OCI-LY3 (cell line): ENCODE results near the gene CA10.

Experiments used
- H2AFZ ChIP-seq: fragments of 200-600, 300-600 bp; shearing (Covaris generic); 2 replicates; pipeline ENCODE4 v1.6.0; 2014; ENCODE audit warnings: antibody characterized with exemption, low read depth, low read length
- H3K27ac ChIP-seq: fragments of 200-600, 300-600 bp; sonication (generic); 2 replicates; pipeline ENCODE4 v1.5.1; 2014; ENCODE audit warnings: mild to moderate bottlenecking, low read length, moderate library complexity, mixed read lengths
- H3K27me3 ChIP-seq: fragments of 200-600, 300-600 bp; sonication (generic); 2 replicates; pipeline ENCODE4 v1.6.1; 2014; ENCODE audit warnings: low read depth, low read length, mixed read lengths
- H3K36me3 ChIP-seq: fragments of 200-600, 300-600 bp; sonication (generic); replicated peaks from 2 replicates; pipeline ENCODE3; 2014; ENCODE audit warnings: low read depth, low read length, mixed read lengths
- H3K4me1 ChIP-seq: fragments of 300-600, 200-600 bp; sonication (generic); 2 replicates; pipeline ENCODE4 v1.6.1; 2014; ENCODE audit warnings: low read length, mixed read lengths
- H3K4me2 ChIP-seq: fragments of 200-600, 300-600 bp; sonication (generic); 2 replicates; pipeline ENCODE4 v1.6.1; 2014; ENCODE audit warnings: low read length, mixed read lengths
- H3K4me3 ChIP-seq: fragments of 300-600, 200-600 bp; sonication (generic); 2 replicates; pipeline ENCODE4 v1.5.1; 2014; ENCODE audit warnings: antibody characterized with exemption, mild to moderate bottlenecking, low read length, moderate library complexity
- H3K79me2 ChIP-seq: fragments of 300-600, 200-600 bp; shearing (Covaris generic); 2 replicates; pipeline ENCODE4 v1.6.1; 2014; ENCODE audit warnings: mild to moderate bottlenecking, low read length, mixed read lengths
- H3K9ac ChIP-seq: fragments of 300-600, 200-600 bp; shearing (Covaris generic); 2 replicates; pipeline ENCODE4 v1.6.0; 2014; ENCODE audit warnings: mild to moderate bottlenecking, low read length, moderate library complexity
- H3K9me3 ChIP-seq: fragments of 200-600, 300-600 bp; shearing (Covaris generic); 2 replicates; pipeline ENCODE4 v1.6.1; 2014; ENCODE audit warnings: low read length, mixed read lengths; ENCODE audit not compliant: insufficient read depth
- H4K20me1 ChIP-seq: fragments of 200-600, 300-600 bp; sonication (generic); 2 replicates; pipeline ENCODE4 v1.6.1; 2016; ENCODE audit warnings: low read length, mixed read lengths; ENCODE audit not compliant: insufficient read depth
- EZH2phosphoT487 ChIP-seq: fragments of 200-600 bp; shearing (Covaris generic); IDR thresholded peaks from 2 replicates; pipeline ENCODE4 v1.6.1; 2018; ENCODE audit warnings: antibody characterized with exemption, mixed run types, low read depth
- TF ChIP-seq, protein P1 (sequence below): fragments of 200-600, 300-600 bp; sonication (generic); IDR thresholded peaks from 2 replicates; pipeline ENCODE4 v1.5.1; 2014; ENCODE audit warnings: antibody characterized with exemption, low read length, low read depth

The CA10 gene

DNA sequence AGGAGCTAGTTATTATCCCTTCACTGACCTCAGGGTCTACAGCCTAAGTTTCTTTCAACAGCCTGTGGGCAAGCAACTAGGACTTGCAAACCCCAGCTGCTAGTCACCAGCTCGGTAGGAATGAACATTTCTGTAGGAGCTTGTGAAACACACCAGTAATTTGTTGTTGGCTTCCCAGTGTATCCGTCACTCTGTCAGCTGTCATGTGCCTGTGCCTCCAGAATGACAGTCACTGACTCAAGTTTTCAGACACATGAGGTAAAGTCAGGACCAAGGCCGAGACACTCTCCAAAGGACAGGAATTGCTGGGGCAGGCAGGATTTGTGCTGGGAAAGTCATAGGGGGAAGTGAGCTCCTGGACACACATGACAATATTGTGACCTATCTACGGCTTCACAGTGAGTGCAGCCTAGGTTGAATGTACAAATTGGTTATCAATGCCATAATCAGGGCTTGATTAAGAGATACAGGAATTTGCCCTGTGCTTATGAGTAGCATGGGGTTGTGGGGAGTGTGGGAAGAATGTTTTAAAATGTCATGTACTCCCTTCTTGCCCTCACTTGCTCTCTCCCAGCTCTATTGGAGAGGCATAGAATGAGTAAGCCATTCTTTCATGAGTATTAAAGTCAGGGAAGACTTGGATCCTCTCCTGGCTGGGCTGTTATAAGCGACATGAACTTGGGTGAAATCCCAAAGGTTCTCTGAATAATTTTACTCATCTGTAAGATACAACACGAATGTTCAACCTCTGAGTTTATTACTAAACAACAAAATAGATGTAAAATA lies 506.8 kb downstream of the CA10 start:
- H3K27me3 ChIP-seq, result peaks cover 8% of the 10 kb centered on the region
- no peaks in the 10 kb centered on the region for H3K36me3 ChIP-seq
- no peak overlapping the region for H3K9ac ChIP-seq
- H3K4me1 ChIP-seq, result no peaks in the 10 kb centered on the region
- H3K9me3 ChIP-seq, result no peaks in the 10 kb centered on the region
- H3K27ac ChIP-seq, result no peak overlapping the region
- TF ChIP-seq, protein P1, sequence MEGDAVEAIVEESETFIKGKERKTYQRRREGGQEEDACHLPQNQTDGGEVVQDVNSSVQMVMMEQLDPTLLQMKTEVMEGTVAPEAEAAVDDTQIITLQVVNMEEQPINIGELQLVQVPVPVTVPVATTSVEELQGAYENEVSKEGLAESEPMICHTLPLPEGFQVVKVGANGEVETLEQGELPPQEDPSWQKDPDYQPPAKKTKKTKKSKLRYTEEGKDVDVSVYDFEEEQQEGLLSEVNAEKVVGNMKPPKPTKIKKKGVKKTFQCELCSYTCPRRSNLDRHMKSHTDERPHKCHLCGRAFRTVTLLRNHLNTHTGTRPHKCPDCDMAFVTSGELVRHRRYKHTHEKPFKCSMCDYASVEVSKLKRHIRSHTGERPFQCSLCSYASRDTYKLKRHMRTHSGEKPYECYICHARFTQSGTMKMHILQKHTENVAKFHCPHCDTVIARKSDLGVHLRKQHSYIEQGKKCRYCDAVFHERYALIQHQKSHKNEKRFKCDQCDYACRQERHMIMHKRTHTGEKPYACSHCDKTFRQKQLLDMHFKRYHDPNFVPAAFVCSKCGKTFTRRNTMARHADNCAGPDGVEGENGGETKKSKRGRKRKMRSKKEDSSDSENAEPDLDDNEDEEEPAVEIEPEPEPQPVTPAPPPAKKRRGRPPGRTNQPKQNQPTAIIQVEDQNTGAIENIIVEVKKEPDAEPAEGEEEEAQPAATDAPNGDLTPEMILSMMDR, result no peak
- no peak for TF ChIP-seq EZH2phosphoT487
- H4K20me1 ChIP-seq, result no peaks in the 10 kb centered on the region
- H3K4me2 ChIP-seq, result no peak overlapping the region
- H2AFZ ChIP-seq, result no peak overlapping the region
- H3K4me3 ChIP-seq, result no peak overlapping the region
- H3K79me2 ChIP-seq, result no peaks in the 10 kb centered on the region

DNA sequence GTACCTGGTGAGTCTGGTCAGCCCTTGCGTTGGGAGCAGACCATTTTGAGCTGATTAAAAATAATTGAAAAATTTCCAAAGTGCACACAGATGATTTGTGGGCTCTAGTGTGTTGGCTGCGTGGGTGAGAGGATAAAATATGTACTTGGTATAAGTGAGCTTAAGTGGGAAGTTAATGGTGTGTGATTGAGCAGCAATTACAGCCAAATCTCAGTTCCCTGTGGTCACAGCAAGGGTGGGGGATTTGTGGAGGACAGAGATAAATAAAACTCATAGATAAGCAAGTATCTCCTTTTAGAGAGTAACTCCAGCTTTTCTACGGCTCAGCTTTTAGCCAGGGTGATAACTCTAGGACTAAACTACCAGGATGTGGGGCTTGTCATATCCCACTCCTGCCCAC lies 507.7 kb downstream of the CA10 start:
- no peak overlapping the region for H3K9ac ChIP-seq
- no peak for TF ChIP-seq EZH2phosphoT487
- TF ChIP-seq, protein P1, result no peak
- no peaks in the 10 kb centered on the region for H3K79me2 ChIP-seq
- no peak overlapping the region for H3K27ac ChIP-seq
- H3K4me3 ChIP-seq, result no peak overlapping the region
- H2AFZ ChIP-seq, result no peak overlapping the region
- no peaks in the 10 kb centered on the region for H3K36me3 ChIP-seq
- H3K4me2 ChIP-seq, result no peak overlapping the region
- no peaks in the 10 kb centered on the region for H4K20me1 ChIP-seq
- peaks cover 8% of the 10 kb centered on the region for H3K27me3 ChIP-seq
- H3K4me1 ChIP-seq, result no peaks in the 10 kb centered on the region
- no peaks in the 10 kb centered on the region for H3K9me3 ChIP-seq

DNA sequence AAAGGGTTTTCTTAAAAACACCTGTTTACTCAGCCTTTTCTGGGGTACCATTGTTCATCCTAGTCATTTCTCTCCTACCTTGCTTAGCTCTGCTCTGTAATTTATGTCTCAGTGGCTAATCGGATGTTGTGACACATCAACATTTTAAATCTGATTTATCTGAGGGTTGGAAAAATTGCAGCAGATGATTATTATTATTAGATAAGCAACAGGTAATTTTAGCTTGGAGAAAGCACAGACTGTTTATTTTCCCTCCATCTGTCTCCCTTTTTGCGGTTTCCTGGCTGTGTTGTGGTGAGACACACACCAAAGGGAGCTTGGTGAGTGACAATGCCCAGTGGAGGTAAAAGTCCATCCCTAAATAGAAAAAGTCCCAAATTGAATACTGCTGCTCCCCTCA lies 508.3 kb downstream of the CA10 start:
- H2AFZ ChIP-seq, result no peak overlapping the region
- no peak overlapping the region for H3K4me3 ChIP-seq
- H3K4me1 ChIP-seq, result no peaks in the 10 kb centered on the region
- TF ChIP-seq EZH2phosphoT487, result no peak
- TF ChIP-seq, protein P1, result no peak
- H3K4me2 ChIP-seq, result no peak overlapping the region
- H3K9ac ChIP-seq, result no peak overlapping the region
- no peaks in the 10 kb centered on the region for H3K36me3 ChIP-seq
- no peaks in the 10 kb centered on the region for H4K20me1 ChIP-seq
- H3K27me3 ChIP-seq, result peaks cover 8% of the 10 kb centered on the region
- H3K9me3 ChIP-seq, result no peaks in the 10 kb centered on the region
- H3K27ac ChIP-seq, result no peak overlapping the region
- H3K79me2 ChIP-seq, result no peaks in the 10 kb centered on the region

DNA sequence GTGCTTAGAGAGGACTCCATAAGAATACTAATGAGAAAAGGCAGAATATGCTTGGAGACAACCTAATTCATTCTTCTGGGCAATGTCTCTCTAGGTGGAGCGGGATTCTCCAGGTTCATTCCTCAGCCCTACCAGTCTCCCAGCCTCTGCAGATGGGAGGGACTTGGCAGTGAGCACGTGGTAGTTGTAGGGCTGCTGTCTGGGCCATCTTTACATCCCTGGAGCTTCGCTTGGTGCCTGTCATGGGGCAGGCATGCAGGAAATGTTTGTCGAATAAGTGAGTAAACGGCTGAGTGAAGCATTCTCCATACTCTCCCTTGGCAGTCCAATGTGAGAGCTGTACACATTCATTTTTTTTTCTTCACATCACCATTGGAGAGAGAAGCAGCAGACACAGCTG lies 510.7 kb downstream of the CA10 start:
- Histone ChIP-seq H3K4me3 (no peak overlapping the region), H3K27me3 (peaks cover 25% of the 10 kb centered on the region), H3K9me3 (no peaks in the 10 kb centered on the region), H3K27ac (no peak overlapping the region), H3K79me2 (no peaks in the 10 kb centered on the region), H3K4me1 (no peaks in the 10 kb centered on the region), H3K9ac (no peak overlapping the region), H2AFZ (no peak overlapping the region), H3K36me3 (no peaks in the 10 kb centered on the region), H3K4me2 (no peak overlapping the region), H4K20me1 (no peaks in the 10 kb centered on the region)
- TF ChIP-seq, protein P1, result no peak
